Tibial nerve (tissue), 4 donors: Measurements from ENCODE around the gene MC1R.

Experiments
- CTCF ChIP-seq, 5 experiments: fragments of 200-600 bp in 3 of 5; fragments of 450-650 bp in 2 of 5; sonication (generic) in 3 of 5; IDR thresholded peaks; one replicate each; pipeline ENCODE4 v1.5.1; 2016 to 2019; ENCODE audit warnings: antibody characterized with exemption in 5 of 5, mild to moderate bottlenecking in 3 of 5, moderate library complexity in 2 of 5
- EP300 ChIP-seq, 2 donors: sonication (generic); formaldehyde crosslinking; IDR thresholded peaks; one replicate each; pipeline ENCODE4 v1.6.1; 2017; ENCODE audit warnings: antibody characterized with exemption in 2 of 2, mild to moderate bottlenecking in 1 of 2
- POLR2A ChIP-seq, 2 donors: fragments of 450-650 bp; IDR thresholded peaks; one replicate each; pipeline ENCODE4 v1.6.1; 2017; ENCODE audit warnings: antibody characterized with exemption in 2 of 2, mild to moderate bottlenecking in 2 of 2, moderate library complexity in 2 of 2

- TF ChIP-seq CTCF (IDR thresholded peaks at IDR 0.05) (no peak), POLR2A (IDR thresholded peaks at IDR 0.05) (no peak), EP300 (IDR thresholded peaks at IDR 0.05) (no peak)
Measured at GRCh38 chr16:89961920-89962319, 43.3 kb downstream of the MC1R start.
